K562 (cell line): ENCODE results near the gene FXYD4. TPM values are rescaled to one million over a fixed set of nuclear protein-coding genes. Genes with fewer than 3 reads are reported as not detected.
A peak's percentile ranks its signal among the peaks of the same experiment; 100 is the strongest.

Source experiments
- ATAC-seq: fragments of 200-7000 bp; cut with Tn5 transposase; 3 replicates; pipeline ENCODE4 v1.9.1; 2020; ENCODE audit warnings: moderate library complexity
- BruUV-seq: library from RNA; stranded (reverse); fragments of 400-500 nt; replicated peaks from 2 replicates; lab custom pipeline; 2021; lab: Mats Ljungman, UMichigan
- CTCF ChIA-PET: fragments of 300-600 bp; formaldehyde crosslinking; extraction: SDS; loops from one replicate; lab custom pipeline; 2021; ENCODE audit warnings: low intra/inter-chr PET ratio; lab: Yijun Ruan, JAX
- POLR2A ChIA-PET: fragments of 300-600, 350-650 bp; sonication (Branson Sonifier 250); formaldehyde crosslinking; extraction: SDS; loops from one replicate; lab custom pipeline; 2021; ENCODE audit warnings: antibody characterized with exemption, inconsistent platforms; lab: Yijun Ruan, JAX
- DNase-seq, 4 experiments: peaks; one replicate each; pipeline versions ENCODE4 v3.0.0 to v3.0.0-alpha.2; 2011 to 2018; ENCODE audit warnings: low spot score in 3 of 4, mixed read lengths in 3 of 4; ENCODE audit errors: extremely low read depth in 1 of 4
- FAIRE-seq: peaks from 2 replicates; lab custom pipeline; 2011; peaks lifted over from hg19 to GRCh38; lab: Jason Lieb, UNC
- H2AFZ ChIP-seq: 2 replicates; pipeline ENCODE4 v1.6.0; 2011; ENCODE audit warnings: low read depth, low read length, control low read depth, inconsistent platforms
- H3K27ac ChIP-seq: fragments of 200-600 bp; 3 replicates; pipeline ENCODE4 v1.8.0; 2011; ENCODE audit warnings: low read depth, mild to moderate bottlenecking, control low read depth, inconsistent platforms, low read length, moderate library complexity, mixed read lengths; ENCODE audit errors: extremely low read depth
- H3K27me3 ChIP-seq, 2 experiments: fragments of 300-600 bp in 1 of 2; 2 replicates in 1 of 2; 3 replicates in 1 of 2; pipeline versions ENCODE4 v1.6.0 to v1.8.0; 2011; ENCODE audit warnings: inconsistent platforms in 2 of 2, low read length in 2 of 2, mild to moderate bottlenecking in 1 of 2, mixed read lengths in 1 of 2, moderate library complexity in 1 of 2; ENCODE audit not compliant: control insufficient read depth in 2 of 2, insufficient read depth in 2 of 2
- H3K36me3 ChIP-seq: fragments of 300-600 bp; 3 replicates; pipeline ENCODE4 v1.8.0; 2011; ENCODE audit warnings: mild to moderate bottlenecking, low read length, inconsistent platforms; ENCODE audit not compliant: control insufficient read depth, insufficient read depth
- H3K4me1 ChIP-seq, 2 experiments: fragments of 200-600 bp in 1 of 2; replicated peaks in 1 of 2; 2 replicates in 1 of 2; 3 replicates in 1 of 2; pipeline versions ENCODE4 v1.5.1 to v1.8.0; 2011; ENCODE audit warnings: inconsistent platforms in 2 of 2, low read length in 2 of 2, mild to moderate bottlenecking in 1 of 2, mixed read lengths in 1 of 2, moderate library complexity in 1 of 2; ENCODE audit not compliant: control insufficient read depth in 2 of 2, insufficient read depth in 2 of 2
- H3K4me2 ChIP-seq: 2 replicates; pipeline ENCODE4 v1.6.1; 2011; ENCODE audit warnings: low read length, control low read depth, inconsistent platforms, mixed read lengths; ENCODE audit not compliant: insufficient read depth
- H3K4me3 ChIP-seq: fragments of 200-600 bp; sonication (generic), shearing (Covaris generic); 2 replicates; pipeline ENCODE4 v1.5.1; 2016; ENCODE audit warnings: control low read depth, inconsistent platforms
- H3K79me2 ChIP-seq: fragments of 200-600 bp; 3 replicates; pipeline ENCODE4 v1.8.0; 2011; ENCODE audit warnings: low read length, inconsistent platforms; ENCODE audit not compliant: control insufficient read depth, insufficient read depth
- H3K9ac ChIP-seq, 2 experiments: 2 replicates each; pipeline versions ENCODE4 v1.6.0 to v1.6.1; 2011; ENCODE audit warnings: low read depth in 2 of 2, low read length in 2 of 2, control low read depth in 1 of 2, inconsistent platforms in 1 of 2, mild to moderate bottlenecking in 1 of 2, mixed read lengths in 1 of 2; ENCODE audit not compliant: insufficient read depth in 1 of 2
- H3K9me1 ChIP-seq: one replicate; pipeline ENCODE4 v1.6.0; 2011; ENCODE audit warnings: inconsistent platforms, mild to moderate bottlenecking, low read length, moderate library complexity; ENCODE audit not compliant: control insufficient read depth, insufficient read depth
- H3K9me3 ChIP-seq: replicated peaks from 2 replicates; pipeline ENCODE4 v1.5.1; 2011; ENCODE audit warnings: low read depth, low read length, inconsistent platforms; ENCODE audit not compliant: control insufficient read depth, insufficient read depth
- H4K20me1 ChIP-seq: replicated peaks from 2 replicates; pipeline ENCODE4 v1.6.1; 2011; ENCODE audit warnings: low read length, inconsistent platforms, mixed read lengths; ENCODE audit not compliant: control insufficient read depth, insufficient read depth
- C11orf30 ChIP-seq: fragments of 450-650 bp; IDR thresholded peaks from 2 replicates; pipeline ENCODE4 v1.6.1; 2016; ENCODE audit warnings: low read depth, mild to moderate bottlenecking
- E2F3 ChIP-seq: fragments of 250-450 bp; sonication (Bioruptor Pico); IDR thresholded peaks from 2 replicates; pipeline ENCODE4 v1.4.0; 2020; ENCODE audit warnings: mild to moderate bottlenecking
- ELF1 ChIP-seq: fragments of 200-800 bp; sonication (Bioruptor generic); IDR thresholded peaks from 2 replicates; pipeline ENCODE4 v1.6.1; 2016; ENCODE audit warnings: missing genetic modification characterization, missing compliant biosample characterization
- ESRRA ChIP-seq: fragments of 450-650 bp; IDR thresholded peaks from 2 replicates; pipeline ENCODE4 v1.6.1; 2014; ENCODE audit warnings: low read depth, mild to moderate bottlenecking, moderate library complexity, borderline replicate concordance
- FOXP4 ChIP-seq: sonication (generic); formaldehyde crosslinking; IDR thresholded peaks from 2 replicates; pipeline ENCODE4 v1.8.0; 2022; ENCODE audit warnings: mild to moderate bottlenecking, missing genetic modification reagents, borderline replicate concordance
- HDGF ChIP-seq: fragments of 450-650 bp; IDR thresholded peaks from 2 replicates; pipeline ENCODE4 v1.6.1; 2016
- IRF9 ChIP-seq: fragments of 450-650 bp; IDR thresholded peaks from 2 replicates; pipeline ENCODE4 v1.6.1; 2016; ENCODE audit warnings: missing biosample characterization, missing genetic modification characterization
- MLLT1 ChIP-seq, 2 experiments: fragments of 450-650 bp; IDR thresholded peaks; 2 replicates each; pipeline ENCODE4 v1.6.1; 2016
- PHB2 ChIP-seq: fragments of 450-650 bp; IDR thresholded peaks from 2 replicates; pipeline ENCODE4 v1.6.1; 2017; ENCODE audit warnings: low read depth
- POLR2B ChIP-seq: fragments of 450-650 bp; IDR thresholded peaks from 2 replicates; pipeline ENCODE4 v1.6.1; 2018; ENCODE audit warnings: low read depth; ENCODE audit not compliant: partially characterized antibody
- POLR2G ChIP-seq: fragments of 200-400 bp; formaldehyde crosslinking; IDR thresholded peaks from 2 replicates; pipeline ENCODE4 v1.6.1; 2017; ENCODE audit warnings: low read depth, mild to moderate bottlenecking, antibody characterized with exemption, low read length, moderate library complexity
- POLR3G ChIP-seq: IDR thresholded peaks from 2 replicates; pipeline ENCODE4 v1.6.1; 2011; ENCODE audit not compliant: insufficient read length, insufficient replicate concordance; ENCODE audit errors: extremely low read depth
- SMARCA4 ChIP-seq: fragments of 450-650 bp; IDR thresholded peaks from 2 replicates; pipeline ENCODE4 v1.6.1; 2016
- SUPT5H ChIP-seq: fragments of 450-650 bp; IDR thresholded peaks from 2 replicates; pipeline ENCODE4 v1.6.1; 2016
- THRB ChIP-seq: fragments of 450-650 bp; formaldehyde crosslinking; conservative IDR thresholded peaks from 2 replicates; pipeline ENCODE4 v1.4.0; 2022; ENCODE audit warnings: mild to moderate bottlenecking, missing genetic modification characterization
- ZNF224 ChIP-seq: sonication (generic); formaldehyde crosslinking; IDR thresholded peaks from 2 replicates; pipeline ENCODE4 v1.8.0; 2022; ENCODE audit warnings: mild to moderate bottlenecking, missing genetic modification reagents
- WGBS: fragments of 100-300 bp; shearing (Covaris generic); methylation state at CpG from one replicate; pipeline ENCODE4 v1.1.6; 2016; ENCODE audit warnings: low coverage, mixed read lengths; ENCODE audit not compliant: insufficient coverage; ENCODE audit errors: missing lambda C conversion rate; 5-methylcytosine and 5-hydroxymethylcytosine counted together
- in situ Hi-C: fragments of 300-500 bp; cut with MboI; formaldehyde crosslinking; loops from 4 replicates; pipeline ENCODE4 v1.15.0; 2018; ENCODE audit warnings: inconsistent platforms, mixed read lengths
- intact Hi-C: fragments of 100-400 bp; cut with micrococcal nuclease; formaldehyde crosslinking; loops from 2 replicates; pipeline ENCODE4 v1.14.2; 2022
- polyA plus RNA-seq, 8 experiments: library from polyadenylated mRNA; depleted of rRNA in 4 of 8; stranded (reverse) in 5 of 8; unstranded in 3 of 8; fragments of >200 nt; fragmentation: Nextera tagmentation in 2 of 8; fragmentation: Illumina TruSeq in 1 of 8; extraction: Ambion mirVana in 2 of 8; extraction: Trizol in 1 of 8; gene quantifications; 2 replicates each; pipeline versions ENCODE4 v1.2.1 to v1.2.3, GENCODE V29; 2011 to 2014; ENCODE audit warnings: inconsistent platforms in 1 of 8, missing spikeins in 1 of 8
- total RNA-seq, 7 experiments: library from RNA; depleted of rRNA in 6 of 7; stranded (reverse); fragments of >200 nt in 6 of 7; fragmentation: Illumina TruSeq in 2 of 7; extraction: Trizol in 2 of 7; gene quantifications; 2 replicates each; pipeline versions ENCODE4 v1.2.1 to v1.2.3, GENCODE V29; 2011 to 2021; ENCODE audit warnings: low replicate concordance in 1 of 7

Gene FXYD4
- total and polyA plus RNA-seq, 9 of the 15 experiments (the other 6 are each of a cell fraction or from before 2014, with no cell fraction given): not detected

GRCh38 chr10:43389867-43390266 is 18.4 kb downstream of the FXYD4 start (continued):
- TF ChIP-seq FOXP4 (CRISPR knock-in tag): no peak
- no peak for TF ChIP-seq ELF1 (tag)
- TF ChIP-seq PHB2: no peak
- no peak for TF ChIP-seq SMARCA4
- TF ChIP-seq C11orf30: peak; percentile 15; the same call in 1 of the 2 replicates
- TF ChIP-seq ESRRA: peak; percentile 46; the same call in 1 of the 2 replicates

GRCh38 chr10:43390333-43390732 is 18.9 kb downstream of the FXYD4 start:
- H3K9me1 ChIP-seq: peaks cover 4% of the 10 kb centered on the region
- peaks cover 88% of the 10 kb centered on the region for H3K79me2 ChIP-seq
- H3K4me2 ChIP-seq: peak overlapping the region; percentile 36; the same call in 1 of the 2 replicates
- peak in 1 of 4 experiments; percentile 18 for DNase-seq
- no peak overlapping the region for H3K4me3 ChIP-seq
- ChIA-PET CTCF (no interaction called here), POLR2A (interaction anchor here (1.5 to 3.4 kb wide), 3 partner anchors 9 to 64 kb away, joined by 6 to 22 read pairs (median 15); no protein-coding TSS in a partner anchor)
- intact Hi-C loops (no loop called here), in situ Hi-C loops (no loop called here)
- peaks cover 37 to 43% of the 10 kb centered on the region in 2 experiments; a peak in 4 of 5 replicates for H3K4me1 ChIP-seq
- BruUV-seq: no TSS peak
- H3K27ac ChIP-seq: peak overlapping the region; percentile 14; the same call in 2 of the 3 replicates
- H4K20me1 ChIP-seq: peaks cover 77% of the 10 kb centered on the region
- H3K9me3 ChIP-seq: no peaks in the 10 kb centered on the region
- WGBS: 86% methylated on average over 5 of the region's 5 CpGs
- peaks cover 100% of the 10 kb centered on the region for H3K36me3 ChIP-seq
- peak; percentile 3 for ATAC-seq
- no peak overlapping the region for H2AFZ ChIP-seq
- H3K27me3 ChIP-seq: no peaks in the 10 kb centered on the region
- H3K9ac ChIP-seq: peak overlapping the region; percentile 9 to 73; a peak in 2 of 4 replicates
- FAIRE-seq: no peak
- TF ChIP-seq POLR2B: peak; percentile 53
- TF ChIP-seq THRB (CRISPR knock-in tag): 0 out of 2 replicates have a peak, but pooled peaks have one; percentile 38
- TF ChIP-seq E2F3 (CRISPR knock-in tag): no peak
- TF ChIP-seq POLR3G: no peak
- 0 out of 2 replicates have a peak, but pooled peaks have one; percentile 12 for TF ChIP-seq POLR2G
- 0 out of 4 replicates have a peak, but pooled peaks of 1 of the 2 experiments have one; percentile 38 for TF ChIP-seq MLLT1 (IDR thresholded peaks at IDR 0.05)
- peak; percentile 76 for TF ChIP-seq SUPT5H
- no peak for TF ChIP-seq ZNF224 (CRISPR knock-in tag)
- TF ChIP-seq HDGF: 0 out of 2 replicates have a peak, but pooled peaks have one; percentile 34
- no peak for TF ChIP-seq IRF9 (tag)
